ENCODE measurements around the gene TBC1D20. TPM values are rescaled to one million over a fixed set of nuclear protein-coding genes. Genes with fewer than 3 reads are reported as not detected.

Gene TBC1D20
- total RNA-seq, 1 donor from 2014 or later = 64.0 TPM

DNA sequence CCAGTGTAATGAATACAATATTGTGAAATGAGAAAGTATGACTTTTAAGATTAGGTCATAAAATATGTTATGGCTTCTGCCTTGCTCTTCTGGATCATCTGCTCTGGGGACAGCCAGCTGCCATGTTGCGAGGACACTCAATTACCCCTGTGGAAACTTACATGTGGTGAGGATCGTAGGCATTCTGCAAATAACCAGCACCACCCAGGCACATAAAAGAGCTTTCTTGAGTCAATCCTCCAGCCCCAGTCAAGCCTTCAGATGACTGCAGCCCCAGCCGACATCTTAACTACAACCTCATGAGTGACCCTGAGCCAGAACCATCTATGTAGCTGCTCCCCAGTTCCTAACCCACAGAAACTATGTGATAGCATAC, 58.8 kb downstream of the TBC1D20 start:
- no peak overlapping the region for H3K27ac Mint-ChIP-seq (ENCODE audit: unreplicated experiment)
- no peak for DNase-seq (ENCODE audit: low spot score)
- peaks cover under 1% of the 10 kb centered on the region for H3K36me3 Mint-ChIP-seq (ENCODE audit: low read depth)
- H3K4me1 Mint-ChIP-seq (ENCODE audit: low read depth) = peaks cover 29% of the 10 kb centered on the region
- H3K9me3 Mint-ChIP-seq (ENCODE audit: low read depth) = peaks cover 10% of the 10 kb centered on the region
- TF ChIP-seq, protein P1, sequence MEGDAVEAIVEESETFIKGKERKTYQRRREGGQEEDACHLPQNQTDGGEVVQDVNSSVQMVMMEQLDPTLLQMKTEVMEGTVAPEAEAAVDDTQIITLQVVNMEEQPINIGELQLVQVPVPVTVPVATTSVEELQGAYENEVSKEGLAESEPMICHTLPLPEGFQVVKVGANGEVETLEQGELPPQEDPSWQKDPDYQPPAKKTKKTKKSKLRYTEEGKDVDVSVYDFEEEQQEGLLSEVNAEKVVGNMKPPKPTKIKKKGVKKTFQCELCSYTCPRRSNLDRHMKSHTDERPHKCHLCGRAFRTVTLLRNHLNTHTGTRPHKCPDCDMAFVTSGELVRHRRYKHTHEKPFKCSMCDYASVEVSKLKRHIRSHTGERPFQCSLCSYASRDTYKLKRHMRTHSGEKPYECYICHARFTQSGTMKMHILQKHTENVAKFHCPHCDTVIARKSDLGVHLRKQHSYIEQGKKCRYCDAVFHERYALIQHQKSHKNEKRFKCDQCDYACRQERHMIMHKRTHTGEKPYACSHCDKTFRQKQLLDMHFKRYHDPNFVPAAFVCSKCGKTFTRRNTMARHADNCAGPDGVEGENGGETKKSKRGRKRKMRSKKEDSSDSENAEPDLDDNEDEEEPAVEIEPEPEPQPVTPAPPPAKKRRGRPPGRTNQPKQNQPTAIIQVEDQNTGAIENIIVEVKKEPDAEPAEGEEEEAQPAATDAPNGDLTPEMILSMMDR (IDR thresholded peaks at IDR 0.05) = no peak
- no peak overlapping the region for H3K4me3 Mint-ChIP-seq (ENCODE audit: unreplicated experiment)
- no peaks in the 10 kb centered on the region for H3K27me3 Mint-ChIP-seq (ENCODE audit: low read depth)

DNA sequence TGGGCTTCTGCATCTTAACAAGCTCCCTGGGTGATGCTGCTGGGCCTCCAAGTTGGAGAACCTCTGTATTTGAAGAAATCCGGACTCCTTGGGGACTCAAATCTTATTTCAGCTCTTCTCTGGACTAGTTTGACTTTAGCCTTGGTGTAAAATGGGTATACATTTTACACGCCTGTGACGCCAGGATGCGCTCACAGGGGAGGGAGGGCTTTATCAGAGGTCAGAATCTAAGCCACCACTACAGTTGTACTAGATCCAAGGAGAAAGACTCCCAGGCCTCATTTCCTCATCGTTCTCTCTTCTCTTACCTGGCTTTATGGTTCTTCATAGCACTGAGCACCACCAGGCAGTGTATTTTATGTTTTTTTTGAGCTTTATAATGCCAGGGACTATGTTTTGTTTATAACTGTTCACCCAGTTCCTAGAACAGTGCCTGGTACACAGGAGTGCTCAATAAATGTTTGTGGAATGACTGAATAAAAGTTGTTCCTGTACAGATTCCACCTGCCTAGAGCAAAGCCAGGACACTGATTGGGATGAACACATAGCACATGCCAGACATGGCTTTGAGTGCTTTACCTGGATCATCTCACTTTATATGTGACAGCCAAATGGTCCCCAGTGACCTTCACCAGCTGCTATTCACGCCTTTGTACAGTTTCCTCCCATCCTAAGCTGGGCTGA, 59.3 kb downstream of the TBC1D20 start:
- Mint-ChIP-seq H3K4me1 (ENCODE audit: low read depth) (peaks cover 29% of the 10 kb centered on the region), H3K9me3 (ENCODE audit: low read depth) (peaks cover 10% of the 10 kb centered on the region), H3K36me3 (ENCODE audit: low read depth) (peaks cover 3% of the 10 kb centered on the region), H3K27ac (ENCODE audit: unreplicated experiment) (peak overlapping the region; percentile 8), H3K27me3 (ENCODE audit: low read depth) (no peaks in the 10 kb centered on the region), H3K4me3 (ENCODE audit: unreplicated experiment) (no peak overlapping the region)
- TF ChIP-seq, protein P1 (IDR thresholded peaks at IDR 0.05) = no peak
- no peak for DNase-seq (ENCODE audit: low spot score)

DNA sequence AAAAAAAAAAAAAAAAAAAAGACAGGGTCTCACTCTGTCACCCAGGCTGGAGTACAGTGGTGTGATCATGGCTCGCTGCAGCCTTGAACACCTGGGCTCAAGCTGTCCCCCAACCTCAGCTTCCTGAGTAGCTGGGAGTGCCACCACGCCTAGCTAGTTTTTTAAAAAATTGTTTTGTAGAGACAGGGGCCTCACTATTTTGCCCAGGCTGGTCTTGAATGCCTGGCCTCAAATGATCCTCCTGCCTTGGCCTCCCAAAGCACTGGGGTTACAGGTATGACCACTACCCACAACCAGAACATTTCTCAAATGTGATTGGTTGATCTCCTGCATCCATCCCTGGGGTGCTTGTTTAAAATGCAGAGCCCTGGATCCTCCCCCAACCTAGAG, 59.8 kb downstream of the TBC1D20 start:
- H3K27me3 Mint-ChIP-seq (ENCODE audit: low read depth) = no peaks in the 10 kb centered on the region
- H3K9me3 Mint-ChIP-seq (ENCODE audit: low read depth) = peaks cover 10% of the 10 kb centered on the region
- no peak overlapping the region for H3K4me3 Mint-ChIP-seq (ENCODE audit: unreplicated experiment)
- H3K36me3 Mint-ChIP-seq (ENCODE audit: low read depth) = peaks cover 7% of the 10 kb centered on the region
- peak overlapping the region; percentile 8 for H3K27ac Mint-ChIP-seq (ENCODE audit: unreplicated experiment)
- DNase-seq (ENCODE audit: low spot score) = no peak
- peaks cover 28% of the 10 kb centered on the region for H3K4me1 Mint-ChIP-seq (ENCODE audit: low read depth)
- TF ChIP-seq, protein P1 (IDR thresholded peaks at IDR 0.05) = no peak

DNA sequence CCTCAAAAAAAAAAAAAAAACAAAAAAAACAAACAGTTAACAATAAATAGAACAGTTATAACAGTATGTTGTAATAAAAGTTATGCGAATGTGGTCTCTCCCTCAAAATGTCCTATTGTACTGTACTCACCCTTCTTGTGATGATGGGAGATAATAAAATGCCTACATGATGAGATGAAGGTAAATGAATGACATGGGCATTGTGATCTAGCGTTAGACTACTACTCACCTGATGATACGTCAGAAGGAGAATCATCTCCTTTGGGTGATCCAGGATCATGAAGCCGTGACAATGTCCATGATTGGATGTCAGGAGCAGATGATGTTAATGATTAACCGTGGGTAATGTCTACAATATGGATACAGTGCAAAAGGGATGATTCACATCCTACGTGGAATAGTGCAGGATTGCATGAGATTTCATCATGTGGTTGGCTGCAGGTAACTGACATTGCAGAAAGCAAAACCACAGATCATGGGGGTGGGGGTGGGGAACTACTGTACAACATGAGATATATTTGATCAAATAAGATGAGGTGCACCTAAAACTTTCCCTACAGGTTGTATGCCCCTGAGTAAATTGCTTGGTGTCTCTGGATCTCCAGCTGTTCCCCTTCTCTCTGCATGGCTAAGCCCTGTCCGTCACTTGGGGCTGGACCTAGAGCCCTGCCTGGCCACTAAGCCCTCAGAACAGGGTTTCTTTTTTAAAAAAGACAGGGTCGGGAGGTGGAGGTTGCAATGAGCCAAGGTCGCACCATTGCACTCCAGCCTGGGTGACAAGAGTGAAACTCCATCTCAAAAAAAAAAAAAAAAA, 60.4 kb downstream of the TBC1D20 start:
- no peak for DNase-seq (ENCODE audit: low spot score)
- Mint-ChIP-seq H3K4me3 (ENCODE audit: unreplicated experiment) (no peak overlapping the region), H3K27ac (ENCODE audit: unreplicated experiment) (peak overlapping the region; percentile 89), H3K4me1 (ENCODE audit: low read depth) (peaks cover 22% of the 10 kb centered on the region), H3K27me3 (ENCODE audit: low read depth) (no peaks in the 10 kb centered on the region), H3K36me3 (ENCODE audit: low read depth) (peaks cover 10% of the 10 kb centered on the region), H3K9me3 (ENCODE audit: low read depth) (peaks cover 10% of the 10 kb centered on the region)
- TF ChIP-seq, protein P1 (IDR thresholded peaks at IDR 0.05) = no peak

DNA sequence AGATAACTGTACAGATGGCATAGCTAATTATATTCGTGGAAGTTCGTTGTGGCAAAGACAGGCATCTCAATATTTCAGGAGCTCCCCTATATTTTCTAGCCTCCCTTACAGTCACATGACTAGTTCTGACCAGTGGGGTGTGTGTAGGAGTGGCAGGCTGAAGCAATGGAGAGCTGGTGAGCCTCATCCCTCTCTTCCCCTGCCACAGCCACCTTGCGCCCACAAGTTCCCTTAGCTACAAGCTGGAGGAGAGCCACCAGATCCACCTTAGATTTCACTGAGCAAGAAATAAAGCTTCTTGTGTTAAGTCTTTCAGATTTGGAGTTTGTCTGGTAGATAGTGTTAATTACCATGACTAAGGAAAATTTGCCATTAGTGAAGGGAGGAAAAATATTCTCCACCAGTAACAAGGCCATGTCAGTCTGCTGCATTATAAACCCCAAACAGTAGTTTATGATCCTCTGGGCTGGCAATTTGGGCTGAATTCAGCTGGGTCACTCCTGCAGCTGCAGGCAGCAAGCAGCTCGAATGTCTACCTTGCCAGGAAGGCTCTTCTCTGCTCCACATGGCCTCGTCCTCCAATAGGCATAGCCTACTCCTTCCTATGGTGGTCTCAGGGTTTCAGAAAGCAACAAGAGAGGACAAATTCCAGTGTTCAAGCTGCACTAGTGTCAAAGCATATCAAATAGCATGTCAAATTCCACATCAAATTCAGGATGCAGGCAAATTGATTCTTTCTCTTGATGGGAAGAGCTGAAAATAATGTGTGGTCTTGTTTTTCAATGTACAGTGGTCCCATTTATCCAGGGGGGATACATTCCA, 61.7 kb downstream of the TBC1D20 start:
- Mint-ChIP-seq H3K4me1 (ENCODE audit: low read depth) (peaks cover 19% of the 10 kb centered on the region), H3K36me3 (ENCODE audit: low read depth) (peaks cover 11% of the 10 kb centered on the region), H3K9me3 (ENCODE audit: low read depth) (peaks cover 10% of the 10 kb centered on the region), H3K27me3 (ENCODE audit: low read depth) (no peaks in the 10 kb centered on the region), H3K4me3 (ENCODE audit: unreplicated experiment) (no peak overlapping the region), H3K27ac (ENCODE audit: unreplicated experiment) (peak overlapping the region; percentile 78)
- DNase-seq (ENCODE audit: low spot score) = no peak
- TF ChIP-seq, protein P1 (IDR thresholded peaks at IDR 0.05) = no peak
